CD8-positive, alpha-beta memory T cell (primary cell): ENCODE data around the gene ADAMTSL4. TPM values are rescaled to one million over a fixed set of nuclear protein-coding genes. Genes with fewer than 3 reads are reported as not detected.
"Not testable (repeated sequence)": the region's sequence is repeated elsewhere in the genome, so short reads cannot be mapped to it uniquely, and the experiment has no call there.

Experiments used
- CTCF ChIA-PET: fragments of 350-600 bp; sonication (Branson Sonifier 250); formaldehyde crosslinking; loops from one replicate; lab custom pipeline; 2021; ENCODE audit warnings: antibody characterized with exemption; lab: Charles Lee
- POLR2A ChIA-PET: fragments of 350-600 bp; sonication (Branson Sonifier 250); formaldehyde crosslinking; loops from one replicate; lab custom pipeline; 2021; ENCODE audit warnings: antibody characterized with exemption; lab: Charles Lee
- DNase-seq, 5 donors: peaks; one replicate each; pipeline versions ENCODE4 v3.0.0 to v3.0.0-alpha.2; 2020 to 2022; ENCODE audit warnings: mixed read lengths in 1 of 5
- H3K27ac ChIP-seq: one replicate; pipeline ENCODE4 v1.7.0; 2013; ENCODE audit warnings: low read depth, mild to moderate bottlenecking, low read length, moderate library complexity
- H3K27me3 ChIP-seq: 2 replicates; pipeline ENCODE4 v1.7.0; 2013; ENCODE audit warnings: low read length, mild to moderate bottlenecking; ENCODE audit not compliant: insufficient read depth, poor library complexity, severe bottlenecking
- H3K36me3 ChIP-seq: 2 replicates; pipeline ENCODE4 v1.7.0; 2013; ENCODE audit warnings: mild to moderate bottlenecking, low read length, moderate library complexity; ENCODE audit not compliant: insufficient read depth
- H3K4me1 ChIP-seq: 2 replicates; pipeline ENCODE4 v1.7.0; 2013; ENCODE audit warnings: mild to moderate bottlenecking, low read length, moderate library complexity; ENCODE audit not compliant: insufficient read depth
- H3K4me3 ChIP-seq: 2 replicates; pipeline ENCODE4 v1.7.0; 2013; ENCODE audit warnings: mild to moderate bottlenecking, low read length
- H3K9me3 ChIP-seq: 2 replicates; pipeline ENCODE4 v1.7.0; 2013; ENCODE audit warnings: mild to moderate bottlenecking, low read length
- H3K27ac Mint-ChIP-seq, 8 donors: one replicate each; pipeline ENCODE4 v1.8.0; 2020 to 2021; ENCODE audit warnings: mixed read lengths in 8 of 8, mild to moderate bottlenecking in 6 of 8, inconsistent platforms in 3 of 8, moderate library complexity in 3 of 8
- H3K27me3 Mint-ChIP-seq, 2 donors: one replicate each; pipeline ENCODE4 v1.8.0; 2020 to 2021; ENCODE audit warnings: mixed read lengths in 2 of 2, mild to moderate bottlenecking in 1 of 2, moderate library complexity in 1 of 2
- H3K36me3 Mint-ChIP-seq, 3 donors: one replicate each; pipeline ENCODE4 v1.8.0; 2020 to 2021; ENCODE audit warnings: mixed read lengths in 3 of 3, inconsistent platforms in 1 of 3, mild to moderate bottlenecking in 1 of 3
- H3K4me1 Mint-ChIP-seq, 3 donors: one replicate each; pipeline ENCODE4 v1.8.0; 2020 to 2021; ENCODE audit warnings: mixed read lengths in 3 of 3, inconsistent platforms in 1 of 3, mild to moderate bottlenecking in 1 of 3
- H3K4me3 Mint-ChIP-seq, 7 donors: one replicate each; pipeline ENCODE4 v1.8.0; 2020 to 2021; ENCODE audit warnings: mixed read lengths in 7 of 7, mild to moderate bottlenecking in 6 of 7, moderate library complexity in 4 of 7, inconsistent platforms in 2 of 7
- H3K9me3 Mint-ChIP-seq, 5 donors: one replicate each; pipeline ENCODE4 v1.8.0; 2020 to 2022; ENCODE audit warnings: mixed read lengths in 5 of 5, mild to moderate bottlenecking in 3 of 5, moderate library complexity in 2 of 5, inconsistent platforms in 1 of 5
- polyA plus RNA-seq: library from polyadenylated mRNA; unstranded; fragments of 300-500 nt; fragmentation: Illumina TruSeq; gene quantifications from one replicate; pipeline ENCODE4 v1.2.3, GENCODE V29; 2021
- total RNA-seq, 2 experiments: library from RNA; stranded (reverse); gene quantifications; one replicate each; pipeline ENCODE4 v1.2.3, GENCODE V29; 2021

The ADAMTSL4 gene
- total and polyA plus RNA-seq, 3 experiments from 2014 or later: 0.22 to 0.31 TPM; not detected in 1

- Histone ChIP-seq H3K36me3 (peaks cover 51% of the 10 kb centered on the region), H3K4me3 (peak overlapping the region; percentile 68), H3K27ac (peak overlapping the region; percentile 99), H3K9me3 (no peaks in the 10 kb centered on the region), H3K27me3 (no peaks in the 10 kb centered on the region), H3K4me1 (peaks cover 10% of the 10 kb centered on the region)
- POLR2A ChIA-PET: interaction anchor here (0.6 to 12.5 kb wide), 12 partner anchors 8 to 933 kb away, joined by 4 to 486 read pairs (median 10); partner anchors contain the start of genes CGN, CTSS, ENSA and RPRD2
- CTCF ChIA-PET: interaction anchor here (0.9 to 16.7 kb wide), 4 partner anchors 9 to 51 kb away, joined by 3 to 325 read pairs (median 35); partner anchors contain the start of gene ENSA
- peaks cover 47 to 57% (median 48%) of the 10 kb centered on the region in 3 donors for H3K36me3 Mint-ChIP-seq
- peak overlapping the region; percentile 94 to 99 (median 97) for H3K27ac Mint-ChIP-seq
- H3K27me3 Mint-ChIP-seq: peaks cover 0 to 18% of the 10 kb centered on the region in 2 donors
- H3K4me1 Mint-ChIP-seq: peaks cover 37 to 47% (median 47%) of the 10 kb centered on the region in 3 donors
- peak overlapping the region; percentile 96 to 100 (median 99) for H3K4me3 Mint-ChIP-seq
- peaks cover 0 to 4% (median 4%) of the 10 kb centered on the region in 5 donors for H3K9me3 Mint-ChIP-seq
- DNase-seq: peak; percentile 10 to 65 (median 45)
Observed at GRCh38 chr1:150578272-150579109, 29.3 kb downstream of the ADAMTSL4 start.

GRCh38 chr1:150579110-150579944 is 30.1 kb downstream of the ADAMTSL4 start, which contains the start of gene MCL1:
Gene MCL1 (minus strand): TSS chr1:150579610. CDS start chr1:150579530, 80 bp downstream.
- no peaks in the 10 kb centered on the region for H3K9me3 ChIP-seq
- Mint-ChIP-seq H3K36me3 (peaks cover 44 to 50% (median 47%) of the 10 kb centered on the region in 3 donors), H3K4me3 (peak within 1 kb of the TSS; percentile 96 to 100 (median 99)), H3K27me3 (peaks cover 0 to 18% of the 10 kb centered on the region in 2 donors), H3K4me1 (peaks cover 32 to 40% (median 39%) of the 10 kb centered on the region in 3 donors), H3K27ac (peak within 1 kb of the TSS; percentile 94 to 100 (median 98)), H3K9me3 (peaks cover 0 to 4% (median 4%) of the 10 kb centered on the region in 5 donors)
- ChIA-PET POLR2A (interaction anchor here (0.6 to 12.5 kb wide), 16 partner anchors 9 to 692 kb away, joined by 3 to 486 read pairs (median 6); partner anchors contain the start of genes CTSS, ENSA, GOLPH3L and RPRD2), CTCF (interaction anchor here (1.1 to 16.7 kb wide), 9 partner anchors 10 to 50 kb away, joined by 3 to 325 read pairs (median 5); partner anchors contain the start of gene ENSA)
- no peaks in the 10 kb centered on the region for H3K27me3 ChIP-seq
- peaks cover 6% of the 10 kb centered on the region for H3K4me1 ChIP-seq
- H3K36me3 ChIP-seq: peaks cover 47% of the 10 kb centered on the region
- peak within 1 kb of the TSS; percentile 76 for H3K4me3 ChIP-seq
- DNase-seq: peak; percentile 74 to 93 (median 84)
- H3K27ac ChIP-seq: peak within 1 kb of the TSS; percentile 99

GRCh38 chr1:150579945-150580642 is 30.9 kb downstream of the ADAMTSL4 start:
- peak overlapping the region; percentile 85 to 100 (median 96) for H3K4me3 Mint-ChIP-seq

GRCh38 chr1:150580966-150581365 is 31.8 kb downstream of the ADAMTSL4 start:
- H3K27ac Mint-ChIP-seq: peak overlapping the region; percentile 18 to 98 (median 96)
- H3K4me1 ChIP-seq, DNase-seq, H3K9me3 Mint-ChIP-seq, H3K27ac ChIP-seq, H3K4me3 ChIP-seq, H3K9me3 ChIP-seq, H3K27me3 ChIP-seq: not testable (repeated sequence)
- H3K4me1 Mint-ChIP-seq: peaks cover 16 to 23% (median 22%) of the 10 kb centered on the region in 3 donors
- peaks cover 0 to 15% of the 10 kb centered on the region in 2 donors for H3K27me3 Mint-ChIP-seq
- POLR2A ChIA-PET: interaction anchor here (12.5 kb wide), 1 partner anchor 18 kb away, joined by 486 read pairs; no protein-coding TSS in a partner anchor
- CTCF ChIA-PET: interaction anchor here (2.2 to 16.7 kb wide), 3 partner anchors 12 to 40 kb away, joined by 18 to 325 read pairs (median 57); no protein-coding TSS in a partner anchor
- H3K4me3 Mint-ChIP-seq: peak overlapping the region in 5 of 7 donors; percentile 55 to 100 (median 96)
- peaks cover 31% of the 10 kb centered on the region for H3K36me3 ChIP-seq
- H3K36me3 Mint-ChIP-seq: peaks cover 30 to 34% (median 31%) of the 10 kb centered on the region in 3 donors

More at GRCh38 chr1:150579945-150580642, 30.9 kb downstream of the ADAMTSL4 start:
- H3K4me1 ChIP-seq: no peaks in the 10 kb centered on the region
- no peak for DNase-seq
- CTCF ChIA-PET: interaction anchor here (1.1 to 16.7 kb wide), 9 partner anchors 9 to 49 kb away, joined by 3 to 325 read pairs (median 5); partner anchors contain the start of gene ENSA
- H3K9me3 Mint-ChIP-seq: peaks cover 0 to 4% (median 4%) of the 10 kb centered on the region in 5 donors
- H3K9me3 ChIP-seq: no peaks in the 10 kb centered on the region
- no peaks in the 10 kb centered on the region for H3K27me3 ChIP-seq
- H3K27me3 Mint-ChIP-seq: peaks cover 0 to 18% of the 10 kb centered on the region in 2 donors
- peak overlapping the region; percentile 76 for H3K4me3 ChIP-seq
- POLR2A ChIA-PET: interaction anchor here (0.6 to 12.5 kb wide), 16 partner anchors 10 to 693 kb away, joined by 3 to 486 read pairs (median 6); partner anchors contain the start of genes CTSS, ENSA, GOLPH3L and RPRD2
- H3K4me1 Mint-ChIP-seq: peaks cover 25 to 32% (median 31%) of the 10 kb centered on the region in 3 donors
- H3K36me3 ChIP-seq: peaks cover 39% of the 10 kb centered on the region
- peaks cover 37 to 42% (median 40%) of the 10 kb centered on the region in 3 donors for H3K36me3 Mint-ChIP-seq
- H3K27ac ChIP-seq: peak overlapping the region; percentile 99
- H3K27ac Mint-ChIP-seq: peak overlapping the region; percentile 90 to 98 (median 96)

- Mint-ChIP-seq H3K4me1 (peaks cover 15 to 20% (median 20%) of the 10 kb centered on the region in 3 donors), H3K27ac (peak overlapping the region in 2 of 8 donors; percentile 50 to 94), H3K27me3 (peaks cover 0 to 15% of the 10 kb centered on the region in 2 donors), H3K36me3 (peaks cover 25 to 29% (median 27%) of the 10 kb centered on the region in 3 donors)
- DNase-seq, H3K9me3 ChIP-seq, H3K9me3 Mint-ChIP-seq, H3K27ac ChIP-seq, H3K4me1 ChIP-seq, H3K27me3 ChIP-seq, H3K4me3 Mint-ChIP-seq, H3K4me3 ChIP-seq: not testable (repeated sequence)
- H3K36me3 ChIP-seq: peaks cover 26% of the 10 kb centered on the region
- POLR2A ChIA-PET: interaction anchor here (12.5 kb wide), 1 partner anchor 18 kb away, joined by 486 read pairs; no protein-coding TSS in a partner anchor
- CTCF ChIA-PET: interaction anchor here (2.2 to 16.7 kb wide), 3 partner anchors 12 to 40 kb away, joined by 18 to 325 read pairs (median 57); no protein-coding TSS in a partner anchor
Observed at GRCh38 chr1:150581437-150581836, 32.2 kb downstream of the ADAMTSL4 start.

GRCh38 chr1:150581962-150582361 is 32.8 kb downstream of the ADAMTSL4 start:
- not testable (repeated sequence) for H3K27ac ChIP-seq, H3K4me3 Mint-ChIP-seq, H3K4me3 ChIP-seq, DNase-seq, H3K9me3 Mint-ChIP-seq, H3K27me3 ChIP-seq, H3K9me3 ChIP-seq, H3K4me1 ChIP-seq
- H3K27me3 Mint-ChIP-seq: peaks cover 0 to 15% of the 10 kb centered on the region in 2 donors
- H3K36me3 Mint-ChIP-seq: peaks cover 21 to 24% (median 22%) of the 10 kb centered on the region in 3 donors
- peak overlapping the region in 2 of 8 donors; percentile 43 to 51 for H3K27ac Mint-ChIP-seq
- ChIA-PET CTCF (interaction anchor here (6.3 to 16.7 kb wide), 2 partner anchors 13 to 20 kb away, joined by 57 to 325 read pairs; no protein-coding TSS in a partner anchor), POLR2A (interaction anchor here (12.5 kb wide), 1 partner anchor 18 kb away, joined by 486 read pairs; no protein-coding TSS in a partner anchor)
- H3K4me1 Mint-ChIP-seq: peaks cover 15 to 20% (median 20%) of the 10 kb centered on the region in 3 donors
- peaks cover 21% of the 10 kb centered on the region for H3K36me3 ChIP-seq
